Limb (tissue), 2 donors: ENCODE data around the gene DLGAP1.

ENCODE experiments used
- DNase-seq, 2 donors: peaks; one replicate each; pipeline ENCODE4 v3.0.0-alpha.2; 2016; ENCODE audit errors: extremely low spot score in 2 of 2

DLGAP1 gene

DNA sequence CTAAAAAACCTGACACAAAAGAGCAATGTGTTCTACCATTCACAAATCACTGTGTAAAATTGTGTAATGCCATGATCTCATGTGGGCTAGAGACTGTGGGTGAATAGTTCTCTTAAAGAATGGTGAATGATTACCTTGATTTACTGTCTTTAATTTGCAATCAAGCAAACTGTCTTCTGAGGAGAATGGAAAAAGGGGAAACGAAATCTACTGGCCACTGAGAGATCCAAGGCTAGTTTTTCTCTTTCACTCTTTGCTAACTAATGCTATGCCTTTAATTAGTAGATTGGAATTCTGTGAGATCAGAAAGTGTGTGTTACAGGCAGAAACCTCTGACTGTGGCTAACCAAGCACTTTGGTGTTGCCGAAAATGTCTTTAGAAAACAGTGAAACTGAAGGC, 582.5 kb downstream of the DLGAP1 start:
- no peak for DNase-seq

- DNase-seq = no peak
Measured at GRCh38 chr18:3871687-3872086, 583.4 kb downstream of the DLGAP1 start.

DNA sequence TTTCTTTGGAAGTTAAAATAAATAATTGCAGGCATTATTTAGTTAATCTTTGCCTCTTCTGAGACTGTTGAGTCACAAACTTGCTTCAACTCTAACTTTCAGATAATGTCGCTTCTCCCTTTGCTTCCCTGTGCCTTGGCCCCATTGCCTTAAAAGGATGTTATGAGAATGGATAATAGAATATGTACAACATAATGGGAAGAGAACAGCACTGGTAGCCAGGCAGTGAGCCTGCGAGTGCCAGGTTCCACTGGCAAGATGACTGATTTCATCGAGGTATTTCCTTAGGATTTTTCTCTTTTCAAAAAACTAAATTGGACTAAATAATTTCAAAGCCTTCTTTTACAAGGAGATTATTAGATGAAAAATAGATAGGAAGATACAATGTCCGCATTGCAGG, 584.2 kb downstream of the DLGAP1 start:
- DNase-seq = no peak

GRCh38 chr18:3869848-3870247, 585.3 kb downstream of the DLGAP1 start:
- DNase-seq = peak in 1 of 2 donors; percentile 52

DNA sequence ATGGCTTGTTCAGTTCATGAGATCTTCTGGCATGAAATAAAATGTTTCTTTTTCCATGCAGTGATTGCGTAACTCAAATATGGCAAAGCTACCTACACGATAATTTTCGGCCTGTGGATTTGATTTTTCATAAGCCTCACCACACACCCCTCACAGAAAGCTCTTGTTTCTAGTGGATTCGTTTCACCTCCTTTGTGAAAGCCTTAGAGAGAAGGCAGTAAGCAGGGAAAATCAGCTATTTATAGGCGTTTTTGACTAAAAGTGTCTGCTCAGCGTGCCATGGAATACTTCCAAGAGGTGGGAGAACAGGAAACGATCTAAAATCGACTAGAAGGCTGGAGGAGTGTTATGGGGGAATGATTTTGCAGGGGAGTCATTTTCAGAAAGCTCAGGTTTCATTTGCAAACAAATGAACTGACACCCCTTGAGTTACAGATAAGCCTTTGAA, 587.2 kb downstream of the DLGAP1 start:
- DNase-seq = peak in 1 of 2 donors; percentile 43

DNA sequence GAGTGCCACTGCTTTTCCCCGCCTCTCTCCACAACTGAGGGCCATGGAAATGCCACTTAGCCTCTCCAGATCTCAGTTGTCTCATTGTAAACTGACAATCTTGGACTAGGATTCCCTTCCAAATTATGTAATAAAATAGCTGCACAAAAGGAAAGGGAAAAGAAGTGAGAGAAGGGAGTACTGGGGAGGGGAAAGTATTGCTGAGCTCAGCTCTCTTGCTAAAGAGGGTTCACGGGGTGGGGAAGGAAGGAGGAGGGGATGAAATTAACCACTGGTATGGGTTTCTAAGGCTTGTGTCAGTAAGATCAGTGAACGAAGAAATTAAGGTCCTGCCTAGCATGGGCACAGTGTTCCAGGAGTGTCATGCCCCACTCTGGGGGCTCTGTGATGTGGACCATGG, 587.9 kb downstream of the DLGAP1 start:
- DNase-seq = no peak

DNA sequence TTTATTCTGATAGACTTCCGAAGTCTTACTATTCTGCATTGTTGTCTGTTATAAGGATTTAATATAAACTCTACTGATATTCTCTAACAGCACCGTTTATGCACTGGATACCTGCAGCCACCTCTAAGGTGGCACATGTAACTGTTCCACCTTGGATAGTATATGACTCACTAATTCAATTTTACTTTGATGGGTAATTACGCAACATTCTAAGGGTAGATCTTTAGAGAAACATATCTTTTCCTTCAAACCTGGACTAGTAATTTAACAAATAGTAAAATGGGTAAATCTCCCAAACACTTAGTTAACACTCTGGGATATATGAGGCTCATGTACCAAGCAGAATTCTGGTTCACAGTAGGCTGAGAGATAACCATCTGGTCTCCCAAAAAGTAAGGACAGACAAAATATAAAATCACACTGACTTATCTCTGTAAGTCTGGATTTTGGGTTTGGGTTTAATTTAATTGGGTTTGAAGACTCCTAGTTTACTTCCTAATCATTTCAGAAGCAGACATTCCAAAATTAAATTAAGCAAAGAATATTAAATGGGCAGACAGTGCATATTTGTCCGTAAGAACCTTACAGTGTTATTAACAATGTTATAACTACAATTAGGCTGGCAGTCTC, 590.3 kb downstream of the DLGAP1 start:
- DNase-seq = no peak

DNA sequence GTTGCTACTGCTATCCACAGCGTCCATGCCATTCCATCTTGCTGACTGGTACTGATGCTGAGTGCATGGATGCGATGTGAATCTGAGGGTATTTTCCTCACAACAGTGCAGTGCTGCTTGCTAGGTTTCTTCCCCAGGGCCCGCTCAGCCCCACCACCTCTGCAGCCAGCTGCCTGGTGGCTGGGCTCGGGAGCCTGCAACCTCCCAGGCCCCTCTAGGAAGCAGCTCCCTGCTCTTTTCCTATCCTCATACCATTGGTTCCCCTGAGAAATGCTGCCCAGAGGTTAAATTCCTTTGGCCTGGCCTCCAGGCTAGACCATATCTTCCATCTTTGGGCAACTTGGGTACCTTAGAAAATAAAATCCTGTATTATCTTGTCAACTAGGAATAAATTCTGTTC, 591.5 kb downstream of the DLGAP1 start:
- no peak for DNase-seq

DNA sequence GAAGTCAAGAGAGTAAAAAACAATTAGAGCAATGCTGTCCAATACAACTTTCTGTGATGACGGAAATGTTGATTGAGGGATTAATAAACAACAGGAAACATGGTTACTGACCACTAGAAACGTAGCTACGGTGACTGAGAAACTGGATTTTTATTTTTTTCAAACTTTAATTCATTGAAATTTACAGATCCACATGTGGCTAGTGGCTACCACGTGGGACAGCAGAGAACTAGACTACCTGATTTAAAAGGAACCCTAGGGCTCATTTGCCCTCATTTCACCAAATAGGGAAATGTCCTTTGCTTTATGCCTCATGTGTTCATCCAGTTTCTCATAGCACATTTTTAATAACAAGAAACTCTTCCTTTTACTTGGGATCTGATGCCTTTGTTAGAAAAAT, 592.1 kb downstream of the DLGAP1 start:
- no peak for DNase-seq

DNA sequence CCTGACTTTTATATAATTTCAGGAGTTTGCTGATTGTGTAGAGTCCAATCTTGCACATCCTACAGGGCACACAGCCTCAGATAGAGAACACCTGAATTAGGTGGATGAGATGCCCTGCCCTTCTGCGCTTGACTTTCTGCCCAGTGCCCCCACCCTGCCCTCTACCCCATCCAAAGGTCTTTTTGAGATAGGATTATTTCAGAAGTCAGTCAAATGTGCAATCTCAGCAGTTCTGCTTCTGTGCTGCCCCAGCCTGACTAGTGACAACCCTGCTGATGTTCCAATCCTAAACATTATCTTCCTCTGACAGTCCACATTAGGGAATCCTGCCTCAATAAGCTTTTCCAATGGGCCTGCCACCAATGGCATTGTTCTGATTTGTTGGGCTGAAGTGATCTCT, 593.6 kb downstream of the DLGAP1 start:
- DNase-seq = no peak

GRCh38 chr18:3857544-3857943, 597.6 kb downstream of the DLGAP1 start:
- DNase-seq = no peak

- DNase-seq = no peak
Measured at GRCh38 chr18:3855966-3856365, 599.1 kb downstream of the DLGAP1 start.

GRCh38 chr18:3852321-3852720, 602.8 kb downstream of the DLGAP1 start:
- no peak for DNase-seq

- no peak for DNase-seq
Measured at GRCh38 chr18:3851159-3851558, 603.9 kb downstream of the DLGAP1 start.

DNA sequence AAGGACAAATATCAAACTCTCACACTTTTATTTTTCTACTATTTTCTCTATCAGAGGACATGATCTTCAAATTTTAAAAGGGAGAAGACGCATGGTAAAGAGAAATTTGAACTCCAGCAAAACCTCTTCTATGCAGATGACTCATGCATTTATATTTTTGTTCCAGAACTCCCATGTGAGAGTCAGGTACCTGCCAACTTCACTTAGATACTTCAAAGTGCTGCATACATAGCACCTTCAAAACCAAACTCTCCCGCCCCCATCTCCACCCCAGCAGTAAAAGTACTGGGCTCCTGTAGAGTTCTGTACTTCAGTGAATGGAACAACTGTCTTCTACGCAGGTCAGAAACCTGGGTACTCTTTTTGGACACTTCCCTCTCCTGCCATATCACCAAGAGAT, 606.8 kb downstream of the DLGAP1 start:
- no peak for DNase-seq

DNA sequence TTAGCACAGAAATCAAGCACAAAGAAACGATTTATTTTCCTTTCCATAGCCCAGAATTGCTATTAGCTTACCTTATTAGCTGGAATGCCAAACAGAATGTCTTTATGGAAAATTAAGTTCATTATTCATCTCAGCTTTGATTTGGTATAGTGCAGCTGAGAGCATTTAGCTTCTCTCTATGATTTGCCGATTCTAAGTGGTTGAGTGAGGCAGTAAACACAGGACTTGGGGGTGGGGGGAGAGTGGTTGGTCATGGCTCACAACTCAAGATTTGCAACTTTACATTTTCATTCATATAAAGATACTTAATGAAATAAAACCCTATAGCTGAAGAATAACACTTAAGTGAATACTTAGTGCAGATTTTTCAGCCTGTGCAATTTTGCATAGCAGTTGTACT, 609.9 kb downstream of the DLGAP1 start:
- no peak for DNase-seq

DNA sequence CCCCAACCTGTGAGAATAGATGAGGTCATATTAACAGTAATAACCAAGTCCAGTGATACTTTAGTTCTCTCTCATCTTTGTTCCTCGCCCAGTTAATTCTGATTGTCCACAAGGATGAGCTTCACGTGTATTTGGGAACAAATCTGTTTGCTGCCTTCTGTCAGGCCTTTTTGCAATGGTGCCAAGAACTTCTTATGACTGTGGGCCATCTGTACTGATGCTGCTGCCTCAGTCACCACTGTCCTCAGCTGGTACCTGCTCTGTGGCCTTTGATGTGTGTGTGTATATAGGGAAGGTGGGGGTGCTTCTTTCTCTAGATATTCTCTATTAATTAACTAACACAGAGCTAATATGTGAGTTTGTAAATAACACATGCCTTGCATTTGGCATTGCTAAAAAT, 612.3 kb downstream of the DLGAP1 start:
- no peak for DNase-seq

- no peak for DNase-seq
Measured at GRCh38 chr18:3840766-3841165, 614.3 kb downstream of the DLGAP1 start.

GRCh38 chr18:3839581-3839981, 615.5 kb downstream of the DLGAP1 start:
- DNase-seq = no peak

DNA sequence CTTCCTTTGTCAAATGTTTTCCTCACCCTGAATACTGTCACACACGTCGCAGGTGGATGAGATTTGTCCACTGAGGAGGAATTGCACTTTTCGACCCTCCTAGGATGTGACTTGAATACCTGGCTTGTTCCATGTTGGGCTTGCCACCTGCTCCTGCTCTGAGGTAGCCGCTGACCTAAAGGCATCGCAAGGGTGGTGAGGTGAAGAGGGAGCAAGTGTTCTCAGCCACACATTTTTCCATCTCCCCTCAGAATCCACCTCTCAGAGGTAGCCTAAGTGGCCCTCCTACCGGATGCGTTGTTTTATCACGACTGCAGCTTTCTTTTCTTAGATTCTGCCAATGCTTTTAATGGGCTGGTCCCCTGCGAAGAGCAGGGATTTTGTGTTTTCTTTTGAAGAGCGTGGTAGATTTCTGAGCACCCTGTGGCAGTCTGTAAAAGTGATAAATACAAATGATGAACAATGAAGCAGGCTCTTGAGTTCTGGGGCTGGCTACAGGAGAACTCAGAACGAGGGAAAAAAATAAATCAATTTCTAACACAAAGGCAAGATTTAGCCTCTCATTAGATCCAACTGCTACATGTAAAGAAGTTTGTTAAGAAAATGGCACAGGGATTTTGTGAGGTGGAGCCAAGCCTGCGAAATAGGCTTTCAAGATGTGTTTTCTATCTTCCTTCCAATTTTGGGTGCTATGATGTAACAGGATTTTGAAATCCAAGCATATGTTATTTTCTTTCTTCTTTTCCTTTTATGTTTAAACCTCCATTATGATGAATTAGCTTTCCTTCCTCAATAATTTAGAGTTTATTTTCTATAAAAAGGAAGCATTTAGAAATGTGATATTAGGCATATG, 618.4 kb downstream of the DLGAP1 start:
- no peak for DNase-seq

- no peak for DNase-seq
Measured at GRCh38 chr18:3832025-3832638, 623.0 kb downstream of the DLGAP1 start.

- no peak for DNase-seq
Measured at GRCh38 chr18:3830604-3831003, 624.5 kb downstream of the DLGAP1 start.
